ENCODE data around the gene CD46.
A peak's percentile ranks its signal among the peaks of the same experiment; 100 is the strongest.

CD46 gene

GRCh38 chr1:207794861-207795260 is 43.0 kb downstream of the CD46 start:
- no peak overlapping the region for H3K4me3 ChIP-seq (ENCODE audit: low read length)
- no peak for TF ChIP-seq CTCF (conservative IDR thresholded peaks at IDR 0.05; ENCODE audit: low read length)
- DNase-seq (ENCODE audit: low read depth), result no peak

DNA sequence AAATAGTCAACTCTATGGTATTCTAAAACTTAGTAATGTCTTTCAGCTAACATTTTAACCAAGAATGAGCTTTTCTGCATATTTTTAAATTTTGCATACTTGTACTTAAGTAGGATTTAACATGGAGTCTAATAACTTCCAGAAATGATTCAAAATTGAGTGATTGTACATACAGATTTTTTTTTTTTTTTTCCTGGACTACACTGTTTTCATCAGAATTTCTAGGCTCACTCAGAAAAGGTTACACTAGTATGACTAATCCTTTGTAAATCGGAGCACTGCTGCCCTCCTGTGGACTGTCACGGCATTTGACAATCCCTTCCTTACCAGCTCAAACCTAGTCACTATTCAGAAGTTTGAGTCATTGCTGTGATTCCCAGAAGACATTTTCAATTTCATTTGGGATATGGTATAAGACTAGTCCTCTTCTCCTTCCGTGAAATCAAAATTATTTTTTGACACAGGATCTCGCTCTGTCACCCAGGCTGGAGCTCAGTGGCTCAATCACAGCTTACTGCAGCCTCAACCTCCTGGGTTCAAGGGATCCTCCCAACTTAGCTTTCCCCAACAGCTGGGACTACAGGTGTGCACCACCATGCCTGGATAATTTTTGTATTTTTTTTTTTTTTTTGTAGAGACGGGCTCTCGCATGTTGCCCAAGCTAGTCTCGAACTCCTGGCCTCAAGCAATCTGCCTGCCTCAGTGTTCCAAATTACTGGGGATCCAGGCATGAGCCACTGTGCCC is 45.5 kb downstream of the CD46 start:
- no peak overlapping the region for H3K4me3 ChIP-seq (ENCODE audit: low read length)
- TF ChIP-seq CTCF (conservative IDR thresholded peaks at IDR 0.05; ENCODE audit: low read length), result peak; percentile 84
- DNase-seq (ENCODE audit: low read depth), result peak; percentile 84

GRCh38 chr1:207798847-207799246 is 47.0 kb downstream of the CD46 start:
- no peak for DNase-seq (ENCODE audit: low read depth)
- no peak overlapping the region for H3K4me3 ChIP-seq (ENCODE audit: low read length)
- TF ChIP-seq CTCF (conservative IDR thresholded peaks at IDR 0.05; ENCODE audit: low read length), result no peak

GRCh38 chr1:207799989-207800648 is 48.3 kb downstream of the CD46 start:
- no peak for TF ChIP-seq CTCF (conservative IDR thresholded peaks at IDR 0.05; ENCODE audit: low read length)
- H3K4me3 ChIP-seq (ENCODE audit: low read length), result no peak overlapping the region
- no peak for DNase-seq (ENCODE audit: low read depth)

GRCh38 chr1:207801819-207802218 is 50.0 kb downstream of the CD46 start:
- no peak overlapping the region for H3K4me3 ChIP-seq (ENCODE audit: low read length)
- TF ChIP-seq CTCF (conservative IDR thresholded peaks at IDR 0.05; ENCODE audit: low read length), result no peak
- DNase-seq (ENCODE audit: low read depth), result no peak

DNA sequence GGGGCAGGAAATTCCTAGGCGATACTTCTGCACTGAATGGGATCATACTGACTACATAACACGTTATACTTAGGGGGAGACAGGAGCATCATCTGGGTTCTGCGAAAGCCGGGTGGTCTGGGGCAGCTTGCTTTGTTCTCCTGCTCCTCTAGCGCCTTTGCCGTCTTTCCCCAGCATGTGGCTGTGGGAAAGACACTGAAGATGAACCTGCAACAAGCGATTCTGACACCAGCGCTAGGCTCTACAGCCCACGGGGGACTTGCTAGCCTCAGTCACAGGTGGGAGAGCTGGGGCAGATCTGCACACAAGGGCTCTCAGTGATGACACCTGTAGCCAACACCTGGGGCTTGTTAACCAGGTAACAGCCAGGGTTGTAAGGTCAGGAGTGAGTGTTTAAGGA is 51.8 kb downstream of the CD46 start:
- no peak overlapping the region for H3K4me3 ChIP-seq (ENCODE audit: low read length)
- no peak for TF ChIP-seq CTCF (conservative IDR thresholded peaks at IDR 0.05; ENCODE audit: low read length)
- DNase-seq (ENCODE audit: low read depth), result no peak

Measured in AG10803 (cell line).